GM08714 (cell line): ENCODE results near the gene CSNK2A2.

Experiments used
- H3K4me3 ChIP-seq: fragments of 200-500 bp; sonication (Bioruptor generic); 2 replicates; pipeline ENCODE4 v1.5.1; 2014; ENCODE audit warnings: mild to moderate bottlenecking, low read length, inconsistent platforms
- ZNF274 ChIP-seq: IDR thresholded peaks from 2 replicates; pipeline ENCODE4 v1.6.1; 2012; ENCODE audit warnings: mild to moderate bottlenecking, low read depth, low read length

The CSNK2A2 gene

GRCh38 chr16:58186176-58186944 is 11.5 kb downstream of the CSNK2A2 start:
- no peak overlapping the region for H3K4me3 ChIP-seq
- TF ChIP-seq ZNF274: no peak

- no peak overlapping the region for H3K4me3 ChIP-seq
- TF ChIP-seq ZNF274: no peak
Measured at GRCh38 chr16:58177353-58177710, 20.6 kb downstream of the CSNK2A2 start.

- H3K4me3 ChIP-seq: no peak overlapping the region
- no peak for TF ChIP-seq ZNF274
Measured at GRCh38 chr16:58176608-58177352, 21.1 kb downstream of the CSNK2A2 start.

GRCh38 chr16:58170223-58170622 is 27.7 kb downstream of the CSNK2A2 start:
- H3K4me3 ChIP-seq: no peak overlapping the region
- TF ChIP-seq ZNF274: no peak

- H3K4me3 ChIP-seq: no peak overlapping the region
- no peak for TF ChIP-seq ZNF274
Measured at GRCh38 chr16:58160855-58161254, 37.1 kb downstream of the CSNK2A2 start.

- no peak for TF ChIP-seq ZNF274
- H3K4me3 ChIP-seq: no peak overlapping the region
Measured at GRCh38 chr16:58158725-58159124, 39.2 kb downstream of the CSNK2A2 start.

- TF ChIP-seq ZNF274: no peak
- no peak overlapping the region for H3K4me3 ChIP-seq
Measured at GRCh38 chr16:58157951-58158540, 39.9 kb downstream of the CSNK2A2 start.

- TF ChIP-seq ZNF274: no peak
- H3K4me3 ChIP-seq: no peak overlapping the region
Measured at GRCh38 chr16:58157239-58157638, 40.7 kb downstream of the CSNK2A2 start.

- TF ChIP-seq ZNF274: no peak
- H3K4me3 ChIP-seq: no peak overlapping the region
Measured at GRCh38 chr16:58155839-58156238, 42.1 kb downstream of the CSNK2A2 start.

GRCh38 chr16:58154345-58154744 is 43.6 kb downstream of the CSNK2A2 start:
- no peak overlapping the region for H3K4me3 ChIP-seq
- no peak for TF ChIP-seq ZNF274

- TF ChIP-seq ZNF274: no peak
- H3K4me3 ChIP-seq: no peak overlapping the region
Measured at GRCh38 chr16:58152246-58152868, 45.5 kb downstream of the CSNK2A2 start.

GRCh38 chr16:58148526-58148925 is 49.4 kb downstream of the CSNK2A2 start:
- TF ChIP-seq ZNF274: no peak
- no peak overlapping the region for H3K4me3 ChIP-seq

GRCh38 chr16:58148099-58148498 is 49.8 kb downstream of the CSNK2A2 start:
- H3K4me3 ChIP-seq: no peak overlapping the region
- TF ChIP-seq ZNF274: no peak

GRCh38 chr16:58138852-58139251 is 59.1 kb downstream of the CSNK2A2 start:
- H3K4me3 ChIP-seq: no peak overlapping the region
- no peak for TF ChIP-seq ZNF274
